Suppressor macrophage (primary cell): ENCODE results near the gene ZNF816.
A peak's percentile ranks its signal among the peaks of the same experiment; 100 is the strongest.
"Not testable (repeated sequence)": the region's sequence is repeated elsewhere in the genome, so short reads cannot be mapped to it uniquely, and the experiment has no call there.

Experiments
- DNase-seq, 4 experiments: peaks; one replicate each; pipeline ENCODE4 v3.0.0-alpha.2; 2020 to 2022
- total RNA-seq, 17 experiments: gene quantifications; one replicate each; lab custom pipeline; 2026; ENCODE audit warnings: mixed read lengths in 6 of 17, inconsistent platforms in 3 of 17; lab: John Stamatoyannopoulos, UW

ZNF816 gene
- total RNA-seq: 1.4 to 14.2 (median 6.7) reads per million in 17 experiments

DNA sequence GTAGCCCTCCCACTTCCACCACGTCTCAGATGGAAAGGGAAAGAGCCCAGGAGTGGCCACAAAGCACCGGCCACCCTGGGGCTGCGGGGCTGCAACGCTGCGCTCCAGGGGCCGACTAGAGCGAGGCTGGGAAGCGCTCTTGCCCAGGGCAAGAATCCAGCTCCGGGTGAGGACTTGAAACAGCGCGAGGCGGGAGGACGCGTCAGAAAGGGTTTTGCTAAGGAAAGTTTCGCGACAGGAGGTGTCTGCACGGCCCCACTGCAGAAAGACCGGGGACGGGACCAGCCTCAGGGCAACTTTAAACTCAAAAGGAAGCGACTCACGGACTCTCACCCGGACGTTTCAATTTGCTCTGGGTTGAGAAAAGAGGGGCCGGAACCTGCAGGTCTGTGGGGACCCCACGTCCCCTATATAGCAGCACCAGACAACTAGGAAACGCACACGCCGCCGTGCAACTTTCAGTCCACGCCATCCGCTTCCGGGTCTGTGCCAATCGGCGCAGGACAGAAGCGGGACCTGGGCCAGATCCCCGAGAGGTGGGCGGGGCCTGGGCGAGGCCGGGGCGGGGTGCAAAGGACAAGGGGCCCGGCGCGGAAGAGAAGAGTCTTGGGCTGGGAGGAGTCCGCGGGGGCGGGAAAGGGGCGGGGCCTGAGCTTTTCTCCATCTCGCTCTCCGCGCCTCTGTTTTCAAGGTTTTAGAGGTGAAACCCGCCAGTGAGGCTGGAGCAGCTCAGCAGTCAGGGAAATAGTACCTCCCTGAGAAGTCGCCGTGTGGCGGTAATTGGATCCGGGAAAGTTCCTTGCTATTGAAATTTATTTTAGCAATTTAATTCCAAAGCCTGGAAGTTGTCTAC, at the start of gene ZNF816:
ZNF816 (minus strand) TSS at position 488 of the 853 bp plus-strand sequence. CDS start 6,792 bp downstream, outside the sequence.
- peak; percentile 98 to 99 (median 98) for DNase-seq

DNA sequence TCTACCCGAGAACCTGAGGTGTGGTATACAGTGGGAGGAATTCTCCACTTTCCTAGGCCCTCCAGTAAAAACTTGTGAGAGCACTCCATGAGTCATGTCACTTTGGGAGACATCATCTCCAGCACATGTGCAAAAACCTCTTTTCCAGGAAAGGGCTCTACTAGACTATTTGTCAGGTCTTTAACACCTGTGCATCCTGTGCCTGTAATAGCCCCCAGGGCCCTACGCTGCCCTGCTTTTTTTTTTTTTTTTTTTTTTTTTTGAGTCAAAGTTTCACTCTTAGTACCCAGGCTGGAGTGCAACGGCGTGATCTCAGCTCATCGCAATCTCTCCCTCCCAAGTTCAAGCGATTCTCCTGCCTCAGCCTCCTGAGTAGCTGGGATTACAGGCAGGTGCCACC, 49.3 kb upstream of the ZNF816 start:
- no peak for DNase-seq

DNA sequence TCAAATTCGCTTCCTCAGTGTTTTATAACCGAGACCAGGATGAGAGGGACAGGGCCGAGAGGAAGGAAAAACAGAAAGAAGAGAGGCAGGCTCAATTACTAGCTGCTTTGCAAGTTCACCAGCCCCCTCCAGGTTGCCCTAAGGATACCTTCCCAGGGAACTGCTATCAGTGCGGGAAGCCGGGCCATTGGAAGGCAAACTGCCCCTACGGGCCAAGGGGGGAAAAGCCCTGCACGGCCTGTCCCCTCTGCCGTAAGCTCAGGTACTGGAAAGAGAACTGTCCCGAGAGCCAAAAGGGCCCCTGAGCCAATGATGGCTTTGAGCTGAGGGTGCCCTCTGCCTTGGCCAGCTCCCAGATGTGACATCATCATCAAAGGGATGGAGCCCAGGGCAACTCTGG, 47.8 kb upstream of the ZNF816 start:
- no peak for DNase-seq

DNA sequence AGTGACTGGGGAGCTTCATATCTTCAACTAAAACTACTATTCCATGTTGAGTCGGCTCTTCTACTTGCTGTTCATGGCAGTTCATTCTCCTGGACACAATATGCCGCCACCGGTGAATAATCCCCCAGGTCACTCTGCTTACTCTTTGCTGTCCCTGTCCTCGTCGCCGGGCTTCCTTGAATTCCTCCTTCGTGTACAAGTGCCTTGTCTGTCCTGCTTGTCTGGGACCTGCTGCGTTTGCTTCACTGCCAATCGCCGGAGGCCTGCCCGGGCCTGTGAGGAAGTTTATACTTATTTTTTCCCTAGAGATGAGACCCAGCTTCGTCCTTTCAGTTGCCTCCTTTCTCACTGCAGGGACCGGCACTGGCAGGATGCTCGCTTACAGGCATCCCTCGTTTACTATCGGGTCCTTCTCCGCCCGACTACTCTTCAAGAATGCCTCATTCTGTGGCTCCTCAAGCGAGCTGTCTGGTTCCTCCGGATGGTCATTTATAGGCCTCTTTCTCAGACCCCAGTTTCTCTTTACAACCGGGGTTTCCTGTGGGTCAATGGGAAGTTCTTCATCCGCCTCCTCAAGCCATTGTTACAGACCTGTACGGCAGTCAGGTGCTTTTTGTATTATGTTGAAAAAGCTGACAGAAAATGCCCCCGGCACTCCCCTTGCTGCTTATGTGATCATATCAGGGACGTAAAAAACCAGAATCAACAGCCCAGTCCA, 45.5 kb upstream of the ZNF816 start:
- no peak for DNase-seq

DNA sequence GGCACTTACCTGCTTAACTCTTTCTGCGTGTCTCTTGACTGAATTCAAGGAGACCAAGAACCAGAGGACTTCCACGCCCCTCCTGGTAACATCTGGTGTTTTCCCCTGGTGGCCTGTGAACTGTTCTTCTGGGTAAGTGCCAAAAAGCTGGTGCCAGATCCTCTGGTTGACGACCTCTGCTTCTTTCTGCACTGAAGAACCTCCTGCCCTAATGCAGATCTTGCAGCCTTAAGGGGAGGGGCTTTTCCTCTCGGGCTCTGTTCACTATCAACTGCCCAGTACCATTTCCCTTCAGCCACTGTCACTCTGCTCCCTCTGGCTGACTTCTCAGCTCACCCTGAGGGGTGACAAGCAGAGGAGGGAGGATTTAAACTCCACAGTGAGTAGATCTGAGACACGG, 44.9 kb upstream of the ZNF816 start:
- no peak for DNase-seq

DNA sequence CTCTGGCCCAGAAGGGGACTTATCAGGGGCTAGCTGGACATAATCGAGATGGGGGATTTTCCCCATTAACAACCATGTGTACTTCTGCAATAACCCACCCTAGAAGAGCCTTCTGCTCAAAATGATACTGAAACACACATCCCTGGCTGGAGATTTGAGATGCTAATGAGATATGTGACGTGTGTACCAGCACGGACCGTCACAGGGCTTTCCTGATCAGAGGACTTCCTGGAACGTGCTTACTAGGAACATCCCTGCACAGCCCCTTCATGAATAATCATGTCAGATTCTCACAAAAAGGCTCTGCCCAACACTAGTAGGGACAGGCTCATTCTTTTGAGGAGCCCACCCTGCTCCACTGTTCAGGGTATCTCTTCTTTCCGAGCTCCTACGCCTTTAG, 44.5 kb upstream of the ZNF816 start:
- DNase-seq: no peak

DNA sequence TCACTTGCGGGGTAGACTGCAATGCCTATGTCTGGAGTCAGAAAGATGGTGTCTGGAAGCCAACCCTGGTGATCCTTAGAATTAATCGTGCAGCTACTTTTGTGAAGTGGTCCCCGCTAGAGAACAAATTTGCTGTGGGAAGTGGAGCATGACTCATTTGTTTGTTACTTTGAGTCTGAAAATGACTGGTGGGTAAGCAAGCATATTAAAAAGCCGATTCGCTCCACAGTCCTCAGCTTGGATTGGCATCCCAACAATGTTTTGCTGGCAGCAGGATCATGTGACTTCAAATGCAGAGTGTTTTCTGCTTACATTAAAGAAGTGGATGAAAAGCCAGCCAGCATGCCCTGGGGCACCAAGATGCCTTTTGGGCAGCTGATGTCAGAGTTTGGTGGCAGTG, 41.6 kb upstream of the ZNF816 start:
- no peak for DNase-seq

DNA sequence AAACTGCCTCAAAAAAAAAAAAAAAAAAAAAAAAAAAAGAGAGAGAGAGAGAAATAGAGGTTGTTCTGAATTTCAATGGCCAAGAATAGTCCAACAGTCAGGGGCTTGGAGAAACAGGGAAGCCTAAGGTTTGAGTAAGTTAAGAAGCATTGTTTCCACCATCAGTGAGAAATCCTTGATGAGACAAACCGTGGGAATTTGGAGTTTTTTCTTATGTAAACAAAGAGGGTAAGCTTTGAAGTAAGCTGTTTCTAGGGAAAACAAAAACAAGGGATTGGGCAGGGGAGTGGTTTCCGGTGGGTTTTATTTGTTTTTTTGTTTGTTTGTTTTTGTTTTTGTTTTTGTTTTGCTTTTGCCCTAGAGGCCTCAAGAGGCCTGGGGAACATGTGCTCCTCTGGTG, 39.8 kb upstream of the ZNF816 start:
- DNase-seq: no peak

DNA sequence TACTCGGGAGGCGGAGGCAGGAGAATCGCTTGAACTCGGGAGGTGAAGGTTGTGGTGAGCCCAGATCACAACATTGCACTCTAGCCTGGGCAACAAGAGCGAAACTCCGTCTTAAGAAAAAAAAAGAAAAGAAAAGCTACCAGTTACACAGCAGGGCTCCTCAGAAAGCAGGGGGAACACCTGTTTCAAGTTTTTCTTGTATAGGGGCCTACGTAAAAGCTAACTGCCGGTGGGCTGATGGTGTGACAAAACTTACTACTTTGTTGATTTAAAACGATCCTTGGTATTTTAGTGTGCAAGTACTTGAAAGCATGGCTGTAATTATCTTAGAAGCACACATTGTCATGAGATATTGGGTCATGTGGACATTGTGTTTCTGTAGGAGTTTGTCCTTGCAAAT, 35.3 kb upstream of the ZNF816 start:
- no peak for DNase-seq

DNA sequence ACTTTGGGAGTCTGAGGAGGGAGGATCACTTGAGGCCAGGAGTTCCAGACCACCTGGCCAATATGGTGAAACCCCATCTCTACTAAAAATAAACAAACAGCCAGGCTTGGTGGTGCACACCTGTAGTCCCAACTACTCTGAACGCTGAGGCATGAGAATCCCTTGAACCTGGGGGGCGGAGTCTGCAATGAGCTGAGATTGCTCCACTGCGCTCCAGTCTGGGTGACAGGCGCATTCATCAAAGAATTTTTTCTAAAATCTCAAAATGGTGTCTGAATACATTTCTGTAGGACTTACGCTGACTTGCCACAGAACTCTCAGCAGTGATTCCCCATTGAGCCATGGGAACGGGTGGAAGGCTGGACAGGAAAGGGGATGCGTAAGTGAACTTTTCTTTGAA, 33.0 kb upstream of the ZNF816 start:
- DNase-seq: no peak

DNA sequence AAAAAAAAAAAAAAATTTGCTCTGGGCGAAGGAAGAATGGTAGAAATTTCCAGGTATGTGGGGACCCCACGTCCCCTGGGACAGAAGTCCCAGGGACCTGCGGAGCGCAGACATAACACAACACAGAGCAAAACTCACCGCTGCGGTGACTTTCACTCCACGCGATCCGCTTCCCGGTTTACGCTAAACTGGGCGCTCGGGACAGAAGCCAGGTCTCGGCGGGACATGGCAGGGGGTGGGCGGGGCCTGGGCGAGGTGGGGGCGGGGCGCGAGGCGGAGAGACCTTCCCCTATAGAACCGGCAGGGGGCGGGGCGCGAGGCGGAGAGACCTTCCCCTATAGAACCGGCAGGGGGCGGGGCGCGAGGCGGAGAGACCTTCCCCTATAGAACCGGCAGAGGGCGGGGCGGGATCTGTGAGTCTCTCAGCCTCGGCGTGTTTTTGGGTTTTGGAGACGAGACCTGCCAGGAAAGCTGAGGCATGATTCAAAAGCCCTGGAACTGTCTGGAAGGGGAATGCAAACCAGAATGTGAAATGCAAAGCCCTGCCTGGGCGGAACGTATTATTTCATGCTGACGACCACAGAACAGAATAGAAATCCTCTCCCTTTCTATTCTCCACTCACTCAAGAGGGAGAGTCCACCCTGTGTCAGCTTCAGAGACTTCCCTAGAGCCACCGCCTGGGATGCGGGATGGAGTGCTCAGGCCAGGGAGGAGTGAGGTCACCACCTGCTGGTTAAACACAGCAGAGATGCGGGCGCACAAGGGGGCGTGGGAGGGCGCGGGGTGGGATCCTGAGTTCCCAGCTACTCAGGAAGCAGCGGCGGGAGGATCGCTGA, 30.9 kb upstream of the ZNF816 start:
- DNase-seq: peak; percentile 77 to 83 (median 78)

DNA sequence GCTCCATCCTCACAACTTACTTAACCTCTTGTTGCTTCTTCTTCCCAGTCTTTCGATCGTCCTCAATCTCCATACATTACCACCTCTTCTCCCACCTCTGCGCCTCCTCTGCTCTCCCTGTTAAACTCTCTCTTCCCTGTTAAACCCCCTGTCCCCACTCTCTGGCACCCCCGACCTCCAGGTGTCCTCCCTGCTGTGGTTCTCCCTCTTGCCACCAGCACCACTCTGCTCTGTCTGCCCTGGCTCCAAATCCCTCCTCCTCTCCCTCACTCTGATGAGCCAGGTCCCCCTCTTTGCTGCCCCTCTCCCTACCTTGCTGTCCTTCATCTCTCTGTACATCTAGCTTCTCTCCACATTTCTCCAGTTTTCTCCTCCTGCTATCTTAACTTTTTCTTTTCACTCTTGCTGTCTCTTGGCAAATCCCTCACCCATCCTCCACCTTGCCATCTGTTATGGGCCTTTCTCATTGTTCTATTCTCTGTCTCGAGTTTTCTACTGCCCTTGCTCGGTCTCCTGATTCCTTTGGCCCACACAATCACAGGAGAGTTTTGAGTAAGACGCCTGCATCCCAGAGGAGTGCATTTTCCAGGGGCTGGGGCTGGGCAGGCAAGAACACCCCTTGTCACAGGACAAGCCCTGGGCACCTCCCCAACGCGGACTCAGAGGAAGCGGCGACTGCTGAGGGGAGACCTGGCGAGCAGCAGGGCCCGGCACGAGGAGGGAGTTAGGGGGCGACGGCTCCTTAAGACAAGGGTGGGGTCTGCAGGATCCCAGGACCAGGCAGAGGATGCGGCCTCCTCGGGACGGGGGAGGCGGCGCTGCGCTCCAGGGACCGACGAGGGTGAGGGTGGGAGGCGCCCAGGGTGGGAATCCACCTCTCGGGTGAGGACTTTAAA, 29.7 kb upstream of the ZNF816 start:
- DNase-seq: peak in 1 of 4 experiments; percentile 4

DNA sequence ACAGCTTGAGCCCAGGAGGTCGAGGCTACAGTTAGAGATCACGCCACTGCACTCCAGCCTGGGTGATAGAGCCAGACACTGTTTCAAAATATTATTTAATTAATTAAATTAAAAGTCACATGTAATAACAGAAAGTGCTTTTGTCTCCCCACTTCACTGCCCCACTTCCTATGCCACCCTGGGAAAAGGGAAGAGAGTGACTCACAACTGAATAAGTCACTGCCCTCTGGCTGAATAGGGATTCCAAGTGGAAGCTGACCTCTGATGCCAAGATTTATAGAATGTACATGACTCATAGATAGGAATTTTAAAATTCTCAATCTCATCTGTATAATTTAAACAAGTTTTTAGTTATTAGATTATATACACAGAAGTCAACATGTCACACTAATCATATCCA, 28.8 kb upstream of the ZNF816 start:
- peak in 3 of 4 experiments; percentile 11 to 37 (median 14) for DNase-seq

DNA sequence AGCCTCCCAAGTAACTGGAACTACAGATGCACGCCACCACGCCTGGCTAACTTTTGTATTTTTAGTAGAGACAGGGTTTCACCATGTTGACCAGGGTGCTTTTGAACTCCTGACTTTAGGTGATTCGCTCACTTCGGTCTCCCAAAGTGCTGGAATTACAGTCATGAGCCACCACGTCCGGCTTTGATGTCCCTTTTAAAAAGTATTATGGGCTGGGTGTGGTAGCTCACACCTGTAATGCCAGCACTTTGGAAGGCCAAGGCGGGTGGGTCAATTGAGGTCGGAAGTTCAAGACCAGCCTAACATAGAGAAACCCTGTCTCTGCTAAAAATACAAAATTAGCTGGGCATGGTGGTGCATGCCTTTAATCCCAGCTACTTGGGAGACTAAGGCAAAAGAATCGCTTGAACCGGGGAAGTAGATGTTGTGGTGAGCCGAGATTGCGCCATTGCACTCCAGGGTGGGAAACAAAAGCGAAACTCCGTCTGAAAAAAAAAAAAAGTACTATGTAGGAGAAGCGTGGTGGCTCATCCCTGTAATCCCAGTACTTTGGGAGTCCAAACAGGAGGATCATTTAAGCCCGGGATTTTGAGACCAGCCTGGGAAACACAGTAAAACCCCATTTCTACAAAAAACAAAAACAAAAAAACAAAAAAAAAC, 28.2 kb upstream of the ZNF816 start:
- DNase-seq: peak; percentile 4 to 28 (median 11)

DNA sequence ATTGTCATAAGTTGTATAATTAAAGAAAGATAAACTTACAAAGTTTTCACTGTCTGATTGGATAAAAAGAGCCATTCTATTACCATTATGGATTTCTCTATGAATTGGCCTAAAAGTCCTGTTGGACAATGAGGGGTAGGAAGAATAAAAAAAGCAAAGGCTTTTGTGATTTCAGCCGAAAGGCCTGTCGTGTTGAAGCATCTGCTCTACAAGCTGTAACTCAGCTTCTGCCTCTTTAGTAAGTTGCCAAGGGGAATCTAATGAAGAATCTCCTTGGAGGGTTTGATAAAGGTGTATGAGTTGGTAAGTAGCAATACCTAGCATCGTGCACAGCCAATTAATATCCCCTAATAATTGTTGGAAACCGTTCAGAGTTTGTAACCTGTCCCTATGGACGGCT, 25.8 kb upstream of the ZNF816 start:
- no peak for DNase-seq

DNA sequence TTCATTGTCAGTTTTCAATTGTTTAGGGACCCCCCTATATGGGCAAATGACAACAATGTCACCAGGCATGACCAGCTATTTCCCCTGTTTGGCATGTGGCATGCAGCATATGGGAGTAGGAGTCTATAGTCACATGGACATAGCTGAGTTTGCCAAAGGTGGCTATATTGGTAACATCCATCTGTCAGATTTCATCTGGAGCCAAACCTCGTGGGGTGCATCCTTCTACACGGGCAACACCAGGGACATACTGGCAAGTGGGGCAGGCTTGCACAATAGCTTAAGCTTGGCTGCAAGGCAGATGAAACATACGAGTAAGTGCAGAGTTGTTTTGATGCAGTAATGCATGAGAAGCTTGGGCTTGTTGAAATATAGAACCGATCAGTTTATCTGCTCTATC, 24.5 kb upstream of the ZNF816 start:
- DNase-seq: no peak

DNA sequence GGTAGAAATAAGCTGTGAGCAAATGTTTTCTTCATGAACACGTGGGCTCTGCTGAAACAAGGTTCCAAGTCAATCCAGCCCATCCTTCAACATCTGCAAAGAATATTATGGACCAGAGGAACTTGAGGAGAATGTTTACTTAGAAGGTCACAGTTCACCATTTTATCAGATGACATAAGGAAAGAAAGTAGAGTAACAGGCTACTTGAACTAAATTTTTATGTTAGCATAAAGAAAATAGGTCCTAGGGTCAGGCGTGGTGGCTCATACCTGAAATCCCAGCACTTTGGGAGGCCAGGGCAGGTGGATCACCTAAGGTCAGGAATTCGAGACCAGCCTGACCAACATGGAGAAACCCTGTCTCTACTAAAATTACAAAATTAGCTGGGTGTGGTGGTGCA, 20.5 kb upstream of the ZNF816 start:
- DNase-seq: not testable (repeated sequence)

DNA sequence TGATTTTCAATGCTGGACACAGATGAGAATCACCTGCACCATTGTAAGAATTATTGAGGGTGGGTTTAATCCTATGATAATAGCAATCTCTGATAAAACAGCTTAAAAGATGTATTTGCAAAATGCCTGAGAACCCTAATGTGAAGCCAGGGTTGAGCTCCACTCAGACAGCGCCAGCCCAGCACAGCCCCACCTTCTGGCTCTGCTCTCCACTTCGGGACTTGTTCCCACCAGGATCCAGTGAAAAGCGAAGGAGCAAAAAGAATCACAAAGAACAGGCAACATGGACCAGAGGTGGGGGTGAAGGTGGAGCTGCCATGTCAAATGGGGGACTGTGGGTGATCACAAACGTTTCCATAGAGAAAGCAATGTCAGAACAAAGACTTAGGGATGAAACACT, 18.6 kb upstream of the ZNF816 start:
- DNase-seq: no peak

DNA sequence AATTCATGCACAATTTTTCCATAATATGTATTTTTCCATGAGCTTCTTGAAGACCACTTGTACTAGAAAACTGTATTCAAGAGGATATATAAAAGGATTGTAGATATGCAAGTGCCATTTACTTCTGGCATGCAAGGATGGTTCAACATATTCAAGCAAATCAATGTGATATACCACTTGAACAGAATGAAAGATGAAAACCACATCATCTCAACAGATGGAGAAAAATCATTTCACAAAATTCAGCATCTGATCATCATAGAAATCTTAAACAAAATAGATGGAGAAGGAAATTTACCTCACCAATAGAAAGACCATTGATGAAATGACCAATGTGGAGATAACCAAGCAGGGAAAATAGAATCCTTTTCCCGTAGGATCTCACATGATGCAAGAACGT, 5.1 kb upstream of the ZNF816 start:
- DNase-seq: no peak

DNA sequence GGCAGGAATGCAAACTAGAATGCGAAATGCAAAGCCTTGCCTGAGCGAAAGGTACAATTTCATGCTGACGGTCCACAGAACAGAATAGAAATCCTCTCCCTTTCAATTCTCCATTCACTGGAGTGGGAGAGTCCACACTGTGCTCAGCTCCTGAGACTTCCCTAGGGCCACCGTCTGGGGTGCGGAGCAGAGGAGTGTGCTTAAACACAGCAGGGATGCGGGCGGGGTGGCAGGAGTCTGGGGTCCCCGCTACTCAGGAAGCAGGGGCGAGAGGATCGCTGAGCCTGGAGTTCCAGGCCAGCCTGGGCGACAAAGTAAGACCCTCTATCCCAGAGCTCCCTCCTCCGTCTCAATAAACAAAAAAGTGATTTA, 552 bp upstream of the ZNF816 start:
- DNase-seq: peak; percentile 5 to 36 (median 20)

DNA sequence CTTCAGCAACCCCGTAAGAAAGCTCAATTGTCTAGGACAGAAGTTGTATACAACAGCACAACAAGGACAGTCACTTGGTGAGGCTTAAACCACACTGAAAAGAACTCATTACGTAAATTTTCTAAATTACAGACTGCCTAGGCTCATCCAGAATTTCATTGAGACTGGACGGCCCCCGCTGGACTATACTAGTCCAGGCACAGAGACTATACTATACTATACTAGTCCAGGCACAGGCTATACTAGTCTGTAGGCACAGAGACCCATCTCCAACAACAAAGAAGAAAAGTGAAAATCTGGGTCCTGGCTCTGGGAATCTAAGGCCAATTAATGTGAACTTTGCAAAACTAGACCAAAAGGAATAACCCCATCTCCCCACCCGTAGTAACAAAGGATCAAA, 700 bp downstream of the ZNF816 start:
- DNase-seq: no peak
